ENCODE measurements around the gene NAALADL2. TPM values are rescaled to one million over a fixed set of nuclear protein-coding genes. Genes with fewer than 3 reads are reported as not detected.

NAALADL2 gene
- total and polyA plus RNA-seq, 2 donors (not counting 1 experiment from before 2014, with no cell fraction given): not detected

DNA sequence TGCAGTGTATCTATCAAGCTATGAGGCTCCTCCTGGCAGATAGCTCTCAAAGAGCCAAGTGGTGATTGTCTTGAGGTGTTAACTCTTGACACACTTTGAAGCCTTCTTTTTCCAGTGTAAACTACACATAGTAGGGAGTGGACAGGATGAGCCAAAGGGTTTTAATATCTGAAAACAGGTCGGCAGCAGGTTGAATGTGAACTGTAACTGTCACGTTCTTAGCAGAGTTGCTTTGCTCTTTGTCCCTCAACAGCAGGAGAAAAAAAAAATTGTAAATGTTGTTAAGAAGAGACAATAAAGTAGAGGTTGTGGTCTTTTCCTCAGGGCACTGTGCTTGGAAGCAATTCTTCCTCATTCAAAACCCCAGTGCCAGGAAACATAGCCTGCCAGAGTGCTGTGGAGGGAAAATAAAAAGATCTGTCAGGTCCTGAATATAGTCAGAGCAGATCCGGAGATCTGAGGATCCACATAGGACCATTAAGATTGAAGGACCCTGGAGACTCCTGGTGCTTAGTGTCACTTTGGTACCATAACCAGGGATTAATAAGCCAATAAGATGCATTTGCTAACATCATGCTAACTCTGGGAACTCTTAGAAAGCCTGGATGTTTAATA is 229.7 kb downstream of the NAALADL2 start:
- no peaks in the 10 kb centered on the region for H3K27me3 Mint-ChIP-seq
- ATAC-seq (ENCODE audit: low read depth) (no peak), DNase-seq (no peak)
- POLR2A ChIA-PET: no interaction called here
- Histone ChIP-seq H3K36me3 (replicated peaks in 1 of 2; ENCODE audit: control extremely low read depth in 1 of 2, control insufficient read depth in 1 of 2, extremely low read depth in 1 of 2, insufficient read depth in 2 of 2, low read length in 1 of 2) (no peaks in the 10 kb centered on the region), H3K9me3 (ENCODE audit: control extremely low read depth in 1 of 3, control insufficient read depth in 2 of 3, insufficient read depth in 1 of 3, low read length in 2 of 3) (peaks cover 0 to 1% (median 0%) of the 10 kb centered on the region in 3 donors), H2AFZ (ENCODE audit: insufficient read depth, low read depth, low read length, poor library complexity, severe bottlenecking) (no peak overlapping the region), H3K27me3 (replicated peaks in 1 of 4; ENCODE audit: control extremely low read depth in 1 of 4, control insufficient read depth in 3 of 4, insufficient read depth in 4 of 4, low read length in 3 of 4) (no peaks in the 10 kb centered on the region), H3K9ac (ENCODE audit: low read length) (no peak overlapping the region), H3K4me3 (ENCODE audit: control extremely low read depth in 1 of 5, extremely low read depth in 1 of 5, insufficient read depth in 1 of 5, low read depth in 2 of 5, low read length in 4 of 5) (no peak overlapping the region), H3K4me2 (replicated peaks; ENCODE audit: low read depth, low read length, poor library complexity, severe bottlenecking) (no peak overlapping the region), H4K20me1 (ENCODE audit: control insufficient read depth, insufficient read depth, low read length, poor library complexity, severe bottlenecking) (no peaks in the 10 kb centered on the region), H3K79me2 (ENCODE audit: control insufficient read depth, insufficient read depth, low read length) (no peaks in the 10 kb centered on the region), H3K27ac (ENCODE audit: low read length in 2 of 2) (no peak overlapping the region), H3K4me1 (ENCODE audit: control insufficient read depth in 2 of 2, insufficient read depth in 2 of 2, low read length in 2 of 2) (no peaks in the 10 kb centered on the region)
- CTCF ChIA-PET: no interaction called here
- no peak overlapping the region for H3K4me3 Mint-ChIP-seq
- TF ChIP-seq, protein P1, sequence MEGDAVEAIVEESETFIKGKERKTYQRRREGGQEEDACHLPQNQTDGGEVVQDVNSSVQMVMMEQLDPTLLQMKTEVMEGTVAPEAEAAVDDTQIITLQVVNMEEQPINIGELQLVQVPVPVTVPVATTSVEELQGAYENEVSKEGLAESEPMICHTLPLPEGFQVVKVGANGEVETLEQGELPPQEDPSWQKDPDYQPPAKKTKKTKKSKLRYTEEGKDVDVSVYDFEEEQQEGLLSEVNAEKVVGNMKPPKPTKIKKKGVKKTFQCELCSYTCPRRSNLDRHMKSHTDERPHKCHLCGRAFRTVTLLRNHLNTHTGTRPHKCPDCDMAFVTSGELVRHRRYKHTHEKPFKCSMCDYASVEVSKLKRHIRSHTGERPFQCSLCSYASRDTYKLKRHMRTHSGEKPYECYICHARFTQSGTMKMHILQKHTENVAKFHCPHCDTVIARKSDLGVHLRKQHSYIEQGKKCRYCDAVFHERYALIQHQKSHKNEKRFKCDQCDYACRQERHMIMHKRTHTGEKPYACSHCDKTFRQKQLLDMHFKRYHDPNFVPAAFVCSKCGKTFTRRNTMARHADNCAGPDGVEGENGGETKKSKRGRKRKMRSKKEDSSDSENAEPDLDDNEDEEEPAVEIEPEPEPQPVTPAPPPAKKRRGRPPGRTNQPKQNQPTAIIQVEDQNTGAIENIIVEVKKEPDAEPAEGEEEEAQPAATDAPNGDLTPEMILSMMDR (IDR thresholded peaks at IDR 0.05): no peak
- TF ChIP-seq EZH2 (IDR thresholded peaks at IDR 0.05; ENCODE audit: borderline replicate concordance, insufficient read depth, low read depth, low read length, poor library complexity, severe bottlenecking): no peak
- 95% methylated on average over 3 of the region's 3 CpGs for WGBS (ENCODE audit: insufficient coverage)
- no peaks in the 10 kb centered on the region for H3K4me1 Mint-ChIP-seq
- H3K9me3 Mint-ChIP-seq (ENCODE audit: insufficient read depth): peaks cover 2% of the 10 kb centered on the region
- intact Hi-C loops (cut with micrococcal nuclease): no loop called here
- H3K27ac Mint-ChIP-seq: no peak overlapping the region

DNA sequence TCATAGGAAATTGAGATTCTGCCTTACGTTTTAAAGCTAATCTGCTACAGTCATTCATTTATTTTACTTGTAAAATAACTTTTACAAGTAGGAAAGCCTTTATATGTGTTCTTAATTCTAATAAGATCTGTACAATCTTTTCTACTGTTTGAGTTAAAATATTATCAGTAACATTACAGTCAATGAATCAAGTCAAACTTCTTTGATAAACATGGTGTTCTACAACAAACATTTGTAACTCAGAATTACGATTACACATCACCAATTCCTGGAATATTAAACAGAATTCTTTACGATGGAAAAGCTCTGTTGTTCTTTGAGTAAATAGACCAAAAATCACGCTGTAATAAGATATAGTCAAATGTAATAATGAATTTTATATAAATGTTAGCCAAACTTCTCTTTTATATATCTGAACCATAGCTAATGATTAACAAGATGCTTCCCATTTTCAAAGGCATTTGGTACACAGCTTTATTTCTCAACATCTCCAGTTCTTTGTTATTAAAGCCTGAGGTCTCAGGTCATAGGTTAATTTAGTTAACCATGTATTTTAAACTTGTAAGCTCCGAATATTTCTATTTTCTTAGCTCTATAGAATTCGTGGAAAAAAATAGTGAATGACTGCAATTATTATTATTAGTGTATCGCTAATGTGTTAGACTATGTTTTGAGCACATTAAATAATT is 232.4 kb downstream of the NAALADL2 start:
- Histone ChIP-seq H3K4me3 (ENCODE audit: control extremely low read depth in 1 of 5, extremely low read depth in 1 of 5, insufficient read depth in 1 of 5, low read depth in 2 of 5, low read length in 4 of 5) (no peak overlapping the region), H3K4me2 (replicated peaks; ENCODE audit: low read depth, low read length, poor library complexity, severe bottlenecking) (no peak overlapping the region), H3K9ac (ENCODE audit: low read length) (no peak overlapping the region), H3K4me1 (ENCODE audit: control insufficient read depth in 2 of 2, insufficient read depth in 2 of 2, low read length in 2 of 2) (no peaks in the 10 kb centered on the region), H4K20me1 (ENCODE audit: control insufficient read depth, insufficient read depth, low read length, poor library complexity, severe bottlenecking) (no peaks in the 10 kb centered on the region), H3K27me3 (replicated peaks in 1 of 4; ENCODE audit: control extremely low read depth in 1 of 4, control insufficient read depth in 3 of 4, insufficient read depth in 4 of 4, low read length in 3 of 4) (no peaks in the 10 kb centered on the region), H3K9me3 (ENCODE audit: control extremely low read depth in 1 of 3, control insufficient read depth in 2 of 3, insufficient read depth in 1 of 3, low read length in 2 of 3) (no peaks in the 10 kb centered on the region), H3K79me2 (ENCODE audit: control insufficient read depth, insufficient read depth, low read length) (no peaks in the 10 kb centered on the region), H3K27ac (ENCODE audit: low read length in 2 of 2) (no peak overlapping the region), H3K36me3 (replicated peaks in 1 of 2; ENCODE audit: control extremely low read depth in 1 of 2, control insufficient read depth in 1 of 2, extremely low read depth in 1 of 2, insufficient read depth in 2 of 2, low read length in 1 of 2) (no peaks in the 10 kb centered on the region), H2AFZ (ENCODE audit: insufficient read depth, low read depth, low read length, poor library complexity, severe bottlenecking) (no peak overlapping the region)
- TF ChIP-seq EZH2 (IDR thresholded peaks at IDR 0.05; ENCODE audit: borderline replicate concordance, insufficient read depth, low read depth, low read length, poor library complexity, severe bottlenecking): no peak
- TF ChIP-seq, protein P1 (IDR thresholded peaks at IDR 0.05): no peak
- H3K4me3 Mint-ChIP-seq: no peak overlapping the region
- POLR2A ChIA-PET: no interaction called here
- no peak for ATAC-seq (ENCODE audit: low read depth)
- CTCF ChIA-PET: no interaction called here
- no peak for DNase-seq
- H3K9me3 Mint-ChIP-seq (ENCODE audit: insufficient read depth): peaks cover 2% of the 10 kb centered on the region
- no peak overlapping the region for H3K27ac Mint-ChIP-seq
- no peaks in the 10 kb centered on the region for H3K27me3 Mint-ChIP-seq
- H3K4me1 Mint-ChIP-seq: no peaks in the 10 kb centered on the region
- intact Hi-C loops (cut with micrococcal nuclease): no loop called here
- no CpG with 5 or more reads among the region's 7 CpGs for WGBS (ENCODE audit: insufficient coverage)

Data from B cell (primary cell).